GM18867 (cell line): ENCODE data around the gene BCAR3.
A peak's percentile ranks its signal among the peaks of the same experiment; 100 is the strongest.

ENCODE experiments used
- ATAC-seq: cut with Tn5 transposase; IDR thresholded peaks from one replicate; pipeline ENCODE4 v1.9.1; 2021; ENCODE audit warnings: mild to moderate bottlenecking, moderate library complexity; ENCODE audit not compliant: unreplicated experiment

The BCAR3 gene

GRCh38 chr1:93640656-93641440 lies 40.8 kb downstream of the BCAR3 start:
- no peak for ATAC-seq

GRCh38 chr1:93638981-93639380 lies 42.7 kb downstream of the BCAR3 start:
- ATAC-seq = no peak

GRCh38 chr1:93638307-93638847 lies 43.3 kb downstream of the BCAR3 start:
- ATAC-seq = no peak

GRCh38 chr1:93636712-93637111 lies 44.9 kb downstream of the BCAR3 start:
- ATAC-seq = no peak

- ATAC-seq = no peak
Observed at GRCh38 chr1:93635614-93636543, 45.8 kb downstream of the BCAR3 start.

- ATAC-seq = no peak
Observed at GRCh38 chr1:93633313-93633712, 48.3 kb downstream of the BCAR3 start.

GRCh38 chr1:93631626-93632365 lies 49.8 kb downstream of the BCAR3 start:
- peak; percentile 44 for ATAC-seq

- ATAC-seq = no peak
Observed at GRCh38 chr1:93630168-93630567, 51.5 kb downstream of the BCAR3 start.

GRCh38 chr1:93629101-93630059 lies 52.3 kb downstream of the BCAR3 start:
- ATAC-seq = peak; percentile 80

- ATAC-seq = no peak
Observed at GRCh38 chr1:93628681-93629080, 53.0 kb downstream of the BCAR3 start.

GRCh38 chr1:93625582-93626327 lies 55.9 kb downstream of the BCAR3 start:
- ATAC-seq = no peak

GRCh38 chr1:93623875-93624274 lies 57.8 kb downstream of the BCAR3 start:
- no peak for ATAC-seq

- no peak for ATAC-seq
Observed at GRCh38 chr1:93623436-93623835, 58.2 kb downstream of the BCAR3 start.

- ATAC-seq = no peak
Observed at GRCh38 chr1:93621246-93621645, 60.4 kb downstream of the BCAR3 start.

GRCh38 chr1:93620841-93621210 lies 60.8 kb downstream of the BCAR3 start:
- ATAC-seq = no peak

- no peak for ATAC-seq
Observed at GRCh38 chr1:93620172-93620840, 61.3 kb downstream of the BCAR3 start.

- no peak for ATAC-seq
Observed at GRCh38 chr1:93619507-93620171, 62.0 kb downstream of the BCAR3 start.
